Fibroblast of pulmonary artery (primary cell): ENCODE measurements around the gene GABARAP.

Experiments used
- DNase-seq: peaks from one replicate; pipeline ENCODE4 v3.0.0-alpha.2; 2010; ENCODE audit warnings: low read depth
- H3K4me3 ChIP-seq: replicated peaks from 2 replicates; pipeline ENCODE4 v1.5.1; 2011; ENCODE audit warnings: low read depth, mild to moderate bottlenecking, control low read depth, low read length, moderate library complexity
- TF ChIP-seq, protein P1 (sequence below): IDR thresholded peaks from 2 replicates; pipeline ENCODE4 v1.5.1; 2011; ENCODE audit warnings: mild to moderate bottlenecking, control low read depth, low read length, inconsistent platforms; ENCODE audit errors: missing control alignments

GABARAP gene

DNA sequence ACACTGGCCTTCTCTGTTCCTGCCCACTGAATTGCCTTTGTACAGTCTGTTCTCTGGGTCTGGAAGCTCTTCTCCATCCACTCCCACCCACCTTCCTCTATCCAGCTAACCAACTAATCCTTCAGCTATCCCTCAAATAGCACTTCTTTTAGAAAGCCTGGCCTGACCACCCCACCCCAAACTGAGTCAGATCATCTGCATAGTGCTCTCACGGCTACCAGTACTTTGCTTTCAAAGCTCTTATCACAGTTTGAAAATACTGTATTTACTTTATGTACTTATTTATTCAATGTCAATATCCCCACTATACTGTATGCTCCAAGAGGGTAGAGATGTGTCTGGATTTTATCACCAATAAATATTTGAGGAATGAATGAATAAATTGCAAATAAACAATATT is 24.5 kb upstream of the GABARAP start:
- no peak for DNase-seq
- H3K4me3 ChIP-seq = no peak overlapping the region
- TF ChIP-seq, protein P1, sequence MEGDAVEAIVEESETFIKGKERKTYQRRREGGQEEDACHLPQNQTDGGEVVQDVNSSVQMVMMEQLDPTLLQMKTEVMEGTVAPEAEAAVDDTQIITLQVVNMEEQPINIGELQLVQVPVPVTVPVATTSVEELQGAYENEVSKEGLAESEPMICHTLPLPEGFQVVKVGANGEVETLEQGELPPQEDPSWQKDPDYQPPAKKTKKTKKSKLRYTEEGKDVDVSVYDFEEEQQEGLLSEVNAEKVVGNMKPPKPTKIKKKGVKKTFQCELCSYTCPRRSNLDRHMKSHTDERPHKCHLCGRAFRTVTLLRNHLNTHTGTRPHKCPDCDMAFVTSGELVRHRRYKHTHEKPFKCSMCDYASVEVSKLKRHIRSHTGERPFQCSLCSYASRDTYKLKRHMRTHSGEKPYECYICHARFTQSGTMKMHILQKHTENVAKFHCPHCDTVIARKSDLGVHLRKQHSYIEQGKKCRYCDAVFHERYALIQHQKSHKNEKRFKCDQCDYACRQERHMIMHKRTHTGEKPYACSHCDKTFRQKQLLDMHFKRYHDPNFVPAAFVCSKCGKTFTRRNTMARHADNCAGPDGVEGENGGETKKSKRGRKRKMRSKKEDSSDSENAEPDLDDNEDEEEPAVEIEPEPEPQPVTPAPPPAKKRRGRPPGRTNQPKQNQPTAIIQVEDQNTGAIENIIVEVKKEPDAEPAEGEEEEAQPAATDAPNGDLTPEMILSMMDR = no peak

DNA sequence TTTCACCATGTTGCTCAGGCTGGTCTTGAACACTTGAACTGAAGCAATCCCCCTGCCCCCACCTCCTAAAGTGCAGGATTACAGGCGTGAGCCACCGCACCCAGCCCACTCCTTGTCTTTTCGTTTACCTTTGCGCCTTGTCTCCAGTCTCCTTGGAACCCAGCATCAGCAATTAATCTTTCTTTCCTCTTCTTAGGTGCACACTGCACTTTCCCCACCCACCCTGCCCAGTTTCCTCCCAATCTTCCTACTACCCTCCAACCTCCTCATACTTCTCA is 21.5 kb upstream of the GABARAP start:
- TF ChIP-seq, protein P1 = no peak
- no peak overlapping the region for H3K4me3 ChIP-seq
- DNase-seq = no peak

DNA sequence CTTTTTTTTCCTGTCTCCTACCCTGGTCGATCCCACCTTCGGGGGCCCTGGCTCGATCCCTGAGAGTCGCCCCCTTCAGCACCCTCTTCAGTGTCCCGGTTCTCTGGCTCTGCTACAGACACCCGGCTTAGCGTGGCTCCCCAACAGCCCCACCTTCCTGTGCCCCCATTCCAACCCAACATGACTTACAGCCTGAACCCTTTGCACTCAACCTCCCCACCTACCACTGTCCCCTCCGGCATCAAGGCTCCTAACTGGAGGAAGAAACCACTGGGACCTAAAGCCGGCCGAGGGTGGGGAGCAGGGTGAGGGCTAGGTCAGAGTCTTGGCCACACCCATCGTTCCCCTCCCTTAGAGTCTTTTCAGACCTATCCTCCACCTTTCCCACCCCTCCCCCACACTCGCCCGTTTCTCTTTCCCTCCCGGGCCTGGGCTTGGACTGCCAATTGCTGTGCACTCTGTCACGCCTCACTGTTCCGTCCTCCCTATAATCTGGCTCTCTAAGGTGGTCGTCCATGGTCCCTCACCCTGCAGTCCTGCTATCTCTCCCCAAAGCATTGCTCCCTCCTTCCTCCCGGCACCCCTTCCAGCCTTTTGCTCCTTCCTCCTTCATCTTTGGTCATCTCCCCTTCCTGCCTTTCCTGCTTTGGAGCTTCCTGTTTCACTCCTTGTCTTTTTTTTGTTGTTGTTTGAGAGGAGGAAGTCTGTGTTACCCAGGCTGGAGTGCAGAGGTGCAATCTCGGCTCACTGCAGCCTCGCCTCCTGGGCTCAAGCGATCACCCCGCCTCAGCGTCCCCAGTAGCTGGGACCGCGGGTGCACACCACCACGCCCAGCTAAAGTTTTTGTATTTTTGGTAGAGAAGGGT is 20.9 kb upstream of the GABARAP start:
- TF ChIP-seq, protein P1 = no peak
- peak overlapping the region; percentile 19 for H3K4me3 ChIP-seq
- DNase-seq = no peak

DNA sequence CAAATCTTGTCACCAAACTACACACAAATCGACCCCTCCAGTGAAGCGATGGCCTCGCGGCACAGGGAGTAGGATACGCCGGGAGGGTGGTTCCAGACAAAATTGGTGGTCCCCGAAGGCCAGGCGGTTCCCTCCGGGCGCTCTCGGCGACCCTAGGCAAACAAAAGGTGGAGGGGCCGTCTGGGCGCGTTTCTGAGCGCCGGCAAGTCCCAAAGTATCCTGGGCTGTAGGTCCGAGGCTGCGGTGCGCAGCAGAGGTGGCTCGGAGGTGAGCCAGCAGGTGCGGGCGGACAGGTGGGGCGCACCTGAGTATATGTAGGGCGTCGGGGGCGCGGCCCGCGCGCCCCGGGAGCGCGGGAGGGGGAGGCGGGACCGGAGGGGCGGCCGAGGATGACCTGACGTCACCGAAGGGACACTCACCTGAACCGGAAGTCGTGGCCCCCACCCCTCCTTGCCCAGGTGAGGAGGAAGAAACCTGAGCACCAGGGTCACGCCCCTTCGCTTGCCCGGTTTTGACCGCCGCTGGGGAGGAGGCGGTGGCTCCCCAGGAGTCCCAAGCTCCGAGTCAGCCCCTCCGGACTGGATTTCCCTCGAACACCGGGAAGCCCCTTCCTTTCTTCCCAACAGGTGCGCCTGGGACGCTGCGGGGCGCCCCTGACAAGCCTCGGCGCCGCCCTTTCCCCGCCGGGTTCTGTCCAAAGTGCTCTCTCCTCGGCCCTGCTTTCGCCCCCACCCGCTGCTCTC is 20.1 kb upstream of the GABARAP start, which contains the start of gene CLDN7:
Gene CLDN7 (minus strand): TSS at position 287 of the 743 bp plus-strand sequence. CDS start 435 bp downstream, outside the sequence.
- peak within 1 kb of the TSS; percentile 40 for H3K4me3 ChIP-seq
- DNase-seq = no peak
- TF ChIP-seq, protein P1 = no peak

DNA sequence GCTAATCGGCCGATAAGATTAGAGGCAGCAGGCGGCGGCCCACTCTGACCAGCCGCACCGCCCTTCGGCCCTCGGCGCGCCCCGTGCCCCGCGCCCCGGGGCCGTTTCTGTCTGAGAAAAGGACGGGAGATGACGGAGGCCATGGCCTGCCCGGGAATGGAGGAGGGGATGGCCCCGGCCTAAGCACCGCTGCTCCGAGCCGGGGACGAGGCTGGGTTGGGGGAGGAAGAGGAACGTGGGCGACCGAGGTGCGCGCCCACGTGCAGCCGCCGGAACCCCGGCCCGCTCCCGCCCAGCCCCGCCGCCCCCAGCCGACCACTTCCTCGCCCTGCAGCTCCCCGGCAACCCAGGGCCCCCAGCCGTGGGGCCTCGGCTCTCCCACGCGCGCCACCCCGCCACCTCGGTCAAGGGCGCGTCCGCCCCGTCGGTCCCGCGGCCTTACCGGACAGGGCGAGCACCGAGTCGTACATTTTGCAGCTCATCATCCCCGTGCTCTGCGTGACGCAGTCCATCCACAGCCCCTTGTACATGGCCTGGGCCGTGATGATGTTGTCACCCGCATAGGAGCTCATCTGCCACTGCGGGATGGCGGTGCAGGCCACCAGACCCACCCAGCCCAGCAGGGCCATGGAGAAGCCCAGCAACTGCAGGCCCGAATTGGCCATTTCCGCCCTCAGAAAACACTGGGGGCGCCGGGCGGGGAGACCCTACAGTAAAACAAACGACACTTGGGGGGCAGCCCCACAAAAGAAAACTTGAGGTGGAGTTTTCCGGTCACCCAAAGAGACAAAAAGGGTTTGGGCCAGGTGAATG is 19.3 kb upstream of the GABARAP start:
- TF ChIP-seq, protein P1 = no peak
- peak overlapping the region; percentile 40 for H3K4me3 ChIP-seq
- DNase-seq = no peak

DNA sequence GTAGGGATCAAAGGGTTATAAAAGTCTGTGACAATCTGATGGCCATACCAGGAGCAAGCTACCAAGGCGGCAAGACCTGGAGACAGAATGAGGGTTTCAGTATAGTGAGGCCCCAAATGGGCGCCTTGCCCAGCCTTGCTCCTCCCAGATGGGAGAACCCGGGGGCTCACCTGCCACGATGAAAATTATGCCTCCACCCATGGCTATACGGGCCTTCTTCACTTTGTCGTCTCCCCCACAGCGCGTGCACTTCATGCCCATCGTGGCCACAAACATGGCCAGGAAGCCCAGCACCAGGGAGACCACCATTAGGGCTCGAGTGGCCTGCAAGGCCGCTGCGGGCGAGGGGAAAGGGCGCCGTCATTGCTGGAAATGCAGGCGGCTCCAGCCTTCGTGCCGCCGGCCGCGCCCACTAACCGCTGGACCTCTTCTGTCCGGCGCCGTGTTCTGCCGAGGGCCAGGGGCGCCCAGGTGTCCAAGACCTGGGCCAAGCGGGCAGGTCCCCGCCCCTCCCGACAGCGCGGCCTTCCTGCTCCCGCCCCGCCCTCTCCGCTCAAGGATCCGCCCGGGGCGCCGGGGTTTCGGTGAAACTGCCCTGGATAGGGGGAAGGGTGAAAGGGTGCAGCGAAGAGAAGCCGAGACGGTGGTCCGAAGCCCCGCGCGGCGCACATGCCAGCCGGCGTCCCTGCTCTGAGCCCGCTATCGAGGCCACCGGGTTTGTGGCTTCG is 18.6 kb upstream of the GABARAP start:
- TF ChIP-seq, protein P1 = no peak
- no peak for DNase-seq
- peak overlapping the region; percentile 40 for H3K4me3 ChIP-seq
